ENCODE measurements around the gene NFATC2. TPM values are rescaled to one million over a fixed set of nuclear protein-coding genes. Genes with fewer than 3 reads are reported as not detected.

Gene NFATC2
- total and polyA plus RNA-seq, 2 of the 8 experiments (the other 6 are each of a cell fraction or from before 2014, with no cell fraction given), result 0.27 to 0.91 TPM

DNA sequence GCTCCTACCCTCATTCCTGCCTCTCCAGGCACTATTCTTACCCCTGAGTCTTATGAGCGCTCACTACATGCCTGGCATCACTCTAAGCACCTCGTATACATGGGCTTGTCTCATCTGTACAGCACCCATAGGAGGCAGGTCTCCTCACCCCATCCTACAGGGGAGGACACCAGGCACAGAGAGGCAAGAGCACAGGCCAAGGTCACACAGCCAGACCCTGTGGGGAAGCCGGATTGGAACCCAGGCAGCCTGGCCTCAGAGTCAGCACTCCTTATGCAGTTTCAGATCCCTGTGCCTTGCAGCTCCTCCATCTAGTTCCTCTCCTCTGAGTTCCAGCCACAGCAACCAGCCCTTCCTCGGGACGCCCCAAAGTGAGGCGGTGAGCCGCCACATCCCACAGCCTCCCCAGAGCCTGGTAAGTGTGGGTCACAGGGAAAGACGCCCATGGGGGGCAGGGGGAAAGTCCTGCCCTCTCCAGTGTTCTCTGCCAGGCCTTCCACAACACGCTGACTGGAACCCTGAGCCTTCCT lies 103.3 kb downstream of the NFATC2 start (continued):
- TF ChIP-seq, protein P1, sequence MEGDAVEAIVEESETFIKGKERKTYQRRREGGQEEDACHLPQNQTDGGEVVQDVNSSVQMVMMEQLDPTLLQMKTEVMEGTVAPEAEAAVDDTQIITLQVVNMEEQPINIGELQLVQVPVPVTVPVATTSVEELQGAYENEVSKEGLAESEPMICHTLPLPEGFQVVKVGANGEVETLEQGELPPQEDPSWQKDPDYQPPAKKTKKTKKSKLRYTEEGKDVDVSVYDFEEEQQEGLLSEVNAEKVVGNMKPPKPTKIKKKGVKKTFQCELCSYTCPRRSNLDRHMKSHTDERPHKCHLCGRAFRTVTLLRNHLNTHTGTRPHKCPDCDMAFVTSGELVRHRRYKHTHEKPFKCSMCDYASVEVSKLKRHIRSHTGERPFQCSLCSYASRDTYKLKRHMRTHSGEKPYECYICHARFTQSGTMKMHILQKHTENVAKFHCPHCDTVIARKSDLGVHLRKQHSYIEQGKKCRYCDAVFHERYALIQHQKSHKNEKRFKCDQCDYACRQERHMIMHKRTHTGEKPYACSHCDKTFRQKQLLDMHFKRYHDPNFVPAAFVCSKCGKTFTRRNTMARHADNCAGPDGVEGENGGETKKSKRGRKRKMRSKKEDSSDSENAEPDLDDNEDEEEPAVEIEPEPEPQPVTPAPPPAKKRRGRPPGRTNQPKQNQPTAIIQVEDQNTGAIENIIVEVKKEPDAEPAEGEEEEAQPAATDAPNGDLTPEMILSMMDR (IDR thresholded peaks at IDR 0.05; ENCODE audit: control extremely low read depth in 1 of 3, insufficient read depth in 1 of 3, low read depth in 1 of 3, low read length in 3 of 3), result no peak
- TF ChIP-seq EGR1 (IDR thresholded peaks at IDR 0.05; ENCODE audit: borderline replicate concordance, low read depth, low read length) (no peak), CEBPB (IDR thresholded peaks at IDR 0.05; ENCODE audit: low read depth, low read length) (no peak), FOSL1 (IDR thresholded peaks at IDR 0.05; ENCODE audit: insufficient read depth, low read depth, low read length) (no peak), RFX5 (IDR thresholded peaks at IDR 0.05; ENCODE audit: borderline replicate concordance, low read depth, low read length) (no peak), ZNF274 (IDR thresholded peaks at IDR 0.05; ENCODE audit: borderline replicate concordance, extremely low read depth, low read length) (no peak), KDM5A (IDR thresholded peaks at IDR 0.05; ENCODE audit: low read length) (no peak)
